ENCODE data around the gene CROCC2. TPM values are rescaled to one million over a fixed set of nuclear protein-coding genes. Genes with fewer than 3 reads are reported as not detected.

CROCC2 gene
- total and polyA plus RNA-seq, 7 donors = under 0.01 to 0.09 TPM; not detected in 5

- Histone ChIP-seq H3K9me3 (no peaks in the 10 kb centered on the region), H3K4me3 (no peak overlapping the region), H3K4me1 (peaks cover 0 to 25% (median 14%) of the 10 kb centered on the region in 4 donors), H3K27ac (no peak overlapping the region), H3K36me3 (no peaks in the 10 kb centered on the region), H3K27me3 (peaks cover 8 to 47% (median 24%) of the 10 kb centered on the region in 3 donors)
- peak; percentile 40 for DNase-seq
- 21 to 27% methylated on average over 34 of the region's 34 CpGs for WGBS, 2 donors
- TF ChIP-seq POLR2A (IDR thresholded peaks at IDR 0.05) (no peak), POLR2AphosphoS5 (IDR thresholded peaks at IDR 0.05) (no peak), EP300 (IDR thresholded peaks at IDR 0.05) (no peak)
- TF ChIP-seq, protein P1, sequence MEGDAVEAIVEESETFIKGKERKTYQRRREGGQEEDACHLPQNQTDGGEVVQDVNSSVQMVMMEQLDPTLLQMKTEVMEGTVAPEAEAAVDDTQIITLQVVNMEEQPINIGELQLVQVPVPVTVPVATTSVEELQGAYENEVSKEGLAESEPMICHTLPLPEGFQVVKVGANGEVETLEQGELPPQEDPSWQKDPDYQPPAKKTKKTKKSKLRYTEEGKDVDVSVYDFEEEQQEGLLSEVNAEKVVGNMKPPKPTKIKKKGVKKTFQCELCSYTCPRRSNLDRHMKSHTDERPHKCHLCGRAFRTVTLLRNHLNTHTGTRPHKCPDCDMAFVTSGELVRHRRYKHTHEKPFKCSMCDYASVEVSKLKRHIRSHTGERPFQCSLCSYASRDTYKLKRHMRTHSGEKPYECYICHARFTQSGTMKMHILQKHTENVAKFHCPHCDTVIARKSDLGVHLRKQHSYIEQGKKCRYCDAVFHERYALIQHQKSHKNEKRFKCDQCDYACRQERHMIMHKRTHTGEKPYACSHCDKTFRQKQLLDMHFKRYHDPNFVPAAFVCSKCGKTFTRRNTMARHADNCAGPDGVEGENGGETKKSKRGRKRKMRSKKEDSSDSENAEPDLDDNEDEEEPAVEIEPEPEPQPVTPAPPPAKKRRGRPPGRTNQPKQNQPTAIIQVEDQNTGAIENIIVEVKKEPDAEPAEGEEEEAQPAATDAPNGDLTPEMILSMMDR (IDR thresholded peaks at IDR 0.05) = no peak
- intact Hi-C loops (cut with DNase I) = no loop called here
These were observed 9.6 kb downstream of the CROCC2 start for GRCh38 chr2:240915526-240916341.

GRCh38 chr2:240916571-240917008 lies 10.5 kb downstream of the CROCC2 start:
- peaks cover 8 to 47% (median 24%) of the 10 kb centered on the region in 3 donors for H3K27me3 ChIP-seq
- peak; percentile 72 for DNase-seq
- H3K36me3 ChIP-seq = no peaks in the 10 kb centered on the region
- TF ChIP-seq POLR2AphosphoS5 (IDR thresholded peaks at IDR 0.05) = peak in 2 of 4 donors; percentile 35 to 63
- no peak for TF ChIP-seq EP300 (IDR thresholded peaks at IDR 0.05)
- H3K4me1 ChIP-seq = peaks cover 0 to 25% (median 14%) of the 10 kb centered on the region in 4 donors
- intact Hi-C loops (cut with DNase I) = no loop called here
- no peak overlapping the region for H3K27ac ChIP-seq
- no peaks in the 10 kb centered on the region for H3K9me3 ChIP-seq
- H3K4me3 ChIP-seq = no peak overlapping the region
- 9 to 10% methylated on average over 24 of the region's 24 CpGs for WGBS, 2 donors

DNA sequence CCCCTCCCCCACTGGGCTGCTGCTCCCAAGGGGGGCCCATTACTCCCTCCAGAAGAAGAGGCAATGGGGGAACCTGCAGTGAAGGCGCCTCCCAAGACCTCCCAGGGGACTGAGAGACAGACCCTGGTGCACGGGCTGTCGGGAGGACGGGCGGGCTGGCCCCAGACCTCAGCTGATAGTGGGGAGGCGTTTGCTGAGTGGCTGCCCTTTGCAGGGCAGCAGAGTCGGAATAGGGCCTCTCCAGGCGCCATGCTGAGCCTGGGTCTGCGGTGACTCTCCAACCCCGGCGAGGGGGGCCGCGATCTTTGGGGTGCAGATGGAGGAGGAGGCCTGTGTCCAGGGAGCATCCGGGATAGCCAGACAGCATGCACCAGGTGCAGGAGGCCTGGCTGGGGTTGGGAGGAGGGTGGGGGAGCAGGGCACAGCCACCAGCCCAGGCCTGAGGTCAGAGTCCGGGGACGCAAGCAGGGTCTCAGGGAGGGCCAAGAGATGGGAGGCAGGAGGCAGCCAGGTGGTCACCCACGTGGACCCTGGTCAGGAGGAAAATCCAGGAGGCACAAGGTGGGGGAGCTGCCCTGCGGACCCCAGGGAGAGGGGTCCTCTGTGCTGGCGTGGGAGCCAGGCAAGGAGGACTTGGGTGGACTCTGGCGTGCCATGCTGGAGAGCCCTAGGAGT lies 11.0 kb downstream of the CROCC2 start:
- intact Hi-C loops (cut with DNase I) = no loop called here
- DNase-seq = peak; percentile 63
- H3K27me3 ChIP-seq = peaks cover 8 to 46% (median 24%) of the 10 kb centered on the region in 3 donors
- H3K36me3 ChIP-seq = no peaks in the 10 kb centered on the region
- no peak overlapping the region for H3K4me3 ChIP-seq
- H3K4me1 ChIP-seq = peaks cover 0 to 25% (median 14%) of the 10 kb centered on the region in 4 donors
- H3K27ac ChIP-seq = no peak overlapping the region
- H3K9me3 ChIP-seq = no peaks in the 10 kb centered on the region
- WGBS, 2 donors = 78% methylated on average over 20 of the region's 20 CpGs
- TF ChIP-seq, protein P1 (IDR thresholded peaks at IDR 0.05) = no peak
- no peak for TF ChIP-seq POLR2AphosphoS5 (IDR thresholded peaks at IDR 0.05)
- TF ChIP-seq EP300 (IDR thresholded peaks at IDR 0.05) = no peak
- TF ChIP-seq POLR2A (IDR thresholded peaks at IDR 0.05) = no peak

- no peaks in the 10 kb centered on the region for H3K9me3 ChIP-seq
- H3K4me3 ChIP-seq = no peak overlapping the region
- no peaks in the 10 kb centered on the region for H3K36me3 ChIP-seq
- WGBS, 2 donors = 78 to 86% methylated on average over 10 of the region's 10 CpGs
- peaks cover 8 to 40% (median 24%) of the 10 kb centered on the region in 3 donors for H3K27me3 ChIP-seq
- DNase-seq = peak; percentile 57
- intact Hi-C loops (cut with DNase I) = no loop called here
- no peak overlapping the region for H3K27ac ChIP-seq
- peaks cover 0 to 25% (median 14%) of the 10 kb centered on the region in 4 donors for H3K4me1 ChIP-seq
- no peak for TF ChIP-seq EP300 (IDR thresholded peaks at IDR 0.05)
- no peak for TF ChIP-seq POLR2AphosphoS5 (IDR thresholded peaks at IDR 0.05)
- no peak for TF ChIP-seq POLR2A (IDR thresholded peaks at IDR 0.05)
- TF ChIP-seq, protein P1 (IDR thresholded peaks at IDR 0.05) = no peak
These were observed 11.6 kb downstream of the CROCC2 start for GRCh38 chr2:240917684-240918257.

Data from sigmoid colon (tissue), 7 donors.